AG08396 (cell line): ENCODE measurements around the gene IL1RL2.

ENCODE experiments used
- DNase-seq: peaks from one replicate; pipeline ENCODE4 v3.0.0; 2012; ENCODE audit warnings: low spot score, mixed read lengths

Gene IL1RL2

GRCh38 chr2:102266204-102266603, 79.4 kb downstream of the IL1RL2 start:
- DNase-seq = no peak

DNA sequence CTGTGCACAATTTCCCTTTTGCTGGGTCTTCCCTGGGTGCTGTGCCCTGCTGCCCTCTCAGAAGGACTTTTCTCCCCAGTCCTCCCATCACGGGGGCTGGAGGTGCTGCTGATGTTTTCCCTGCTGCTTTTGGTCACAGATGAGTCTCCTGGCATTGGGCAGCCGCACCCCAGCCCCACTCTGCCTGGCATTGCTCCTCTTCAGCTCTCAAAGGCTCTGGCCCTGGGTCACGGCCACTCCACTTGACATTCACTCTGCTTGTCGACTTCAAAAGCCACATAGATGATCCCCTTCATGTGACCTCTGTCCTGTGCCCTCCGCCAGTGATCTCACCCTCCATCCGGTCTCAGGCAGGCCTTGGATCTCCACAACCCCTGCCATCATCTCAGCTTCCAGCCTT, 81.0 kb downstream of the IL1RL2 start:
- DNase-seq = no peak

GRCh38 chr2:102268510-102269199, 81.8 kb downstream of the IL1RL2 start:
- peak; percentile 52 for DNase-seq

- no peak for DNase-seq
These were observed 82.3 kb downstream of the IL1RL2 start for GRCh38 chr2:102269200-102269524.

- DNase-seq = no peak
These were observed 85.0 kb downstream of the IL1RL2 start for GRCh38 chr2:102271844-102272243.

GRCh38 chr2:102273619-102274211, 86.9 kb downstream of the IL1RL2 start:
- DNase-seq = no peak

- DNase-seq = no peak
These were observed 89.9 kb downstream of the IL1RL2 start for GRCh38 chr2:102276549-102277201.

DNA sequence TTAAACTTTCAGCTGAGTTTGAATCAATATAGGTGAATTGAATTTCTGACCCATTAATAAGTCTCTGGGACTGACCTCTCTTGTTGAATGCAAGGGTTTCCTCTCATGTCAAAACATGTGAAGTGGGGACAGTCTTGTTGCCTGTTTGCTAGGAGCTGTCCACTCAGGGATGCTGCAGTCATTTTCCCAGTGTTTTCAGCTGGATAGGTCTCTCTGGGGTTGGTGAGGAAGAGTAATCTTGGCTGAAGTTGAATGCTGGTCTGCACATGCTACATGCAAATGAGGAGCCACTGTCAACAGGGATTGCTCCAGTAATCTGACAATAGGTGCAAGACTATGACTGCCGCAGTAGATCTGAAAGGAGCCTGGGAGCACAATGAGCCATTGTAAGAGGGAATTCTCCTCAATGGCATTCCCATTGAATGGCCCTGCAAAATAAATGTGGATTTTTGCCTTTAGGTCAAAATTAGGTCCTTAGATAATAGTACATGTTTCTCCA, 90.4 kb downstream of the IL1RL2 start:
- DNase-seq = no peak

GRCh38 chr2:102278720-102279390, 92.0 kb downstream of the IL1RL2 start:
- no peak for DNase-seq

DNA sequence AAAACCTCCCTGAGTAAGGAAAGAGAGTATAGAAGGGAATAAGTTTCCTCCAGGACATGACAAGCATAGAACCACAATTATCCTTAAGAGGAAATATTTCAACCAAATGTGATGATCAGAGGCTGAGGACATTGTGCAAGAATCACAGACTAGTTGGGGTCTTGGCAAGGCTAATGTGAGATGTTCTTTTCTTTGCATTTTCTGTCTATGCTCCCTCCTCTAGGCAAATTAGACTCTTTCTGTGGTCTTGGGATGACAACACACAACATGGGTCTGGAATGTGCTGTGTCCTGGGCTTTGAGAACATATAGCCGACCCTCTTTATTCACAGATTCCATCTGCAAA, 92.5 kb downstream of the IL1RL2 start:
- no peak for DNase-seq

DNA sequence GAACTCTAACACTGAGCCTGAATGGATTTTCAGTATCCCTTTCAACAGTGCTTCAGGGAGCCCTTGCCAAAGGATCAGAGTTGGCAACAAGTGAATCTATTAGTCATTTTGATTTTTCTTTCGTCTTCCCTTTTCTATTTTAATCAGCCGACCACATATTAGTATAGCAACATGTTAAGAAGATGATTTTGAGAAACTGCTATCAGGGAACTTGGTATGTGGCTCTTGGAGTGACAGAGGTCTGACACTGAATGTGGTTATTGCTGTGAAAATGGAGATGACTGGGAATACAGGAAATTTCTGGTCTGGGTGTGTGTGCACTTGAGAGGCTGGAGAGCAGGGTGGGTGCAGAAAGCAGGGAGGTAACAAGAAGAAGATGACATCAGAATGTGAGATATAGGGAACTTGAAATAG, 95.9 kb downstream of the IL1RL2 start:
- no peak for DNase-seq

DNA sequence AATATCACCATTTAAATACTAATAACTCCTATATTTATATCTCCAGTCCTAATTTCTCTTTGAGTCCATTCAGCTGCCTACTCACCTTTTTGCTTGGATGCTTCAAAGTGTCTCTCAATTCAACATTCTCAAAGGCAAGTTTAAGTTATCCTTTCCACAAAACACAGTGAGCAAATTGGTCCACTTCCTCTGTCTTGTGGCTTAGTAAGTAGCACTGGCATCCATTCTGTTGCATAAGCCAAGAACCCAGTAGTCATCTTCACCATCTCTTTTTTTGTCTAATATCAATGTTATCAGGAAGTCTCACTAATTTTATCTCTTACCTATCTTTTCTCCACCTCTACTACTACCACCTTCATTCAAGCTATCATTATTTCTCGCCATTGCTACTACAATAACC, 97.2 kb downstream of the IL1RL2 start:
- DNase-seq = no peak

- no peak for DNase-seq
These were observed 97.8 kb downstream of the IL1RL2 start for GRCh38 chr2:102284611-102285010.

GRCh38 chr2:102285368-102285767, 98.5 kb downstream of the IL1RL2 start:
- no peak for DNase-seq

DNA sequence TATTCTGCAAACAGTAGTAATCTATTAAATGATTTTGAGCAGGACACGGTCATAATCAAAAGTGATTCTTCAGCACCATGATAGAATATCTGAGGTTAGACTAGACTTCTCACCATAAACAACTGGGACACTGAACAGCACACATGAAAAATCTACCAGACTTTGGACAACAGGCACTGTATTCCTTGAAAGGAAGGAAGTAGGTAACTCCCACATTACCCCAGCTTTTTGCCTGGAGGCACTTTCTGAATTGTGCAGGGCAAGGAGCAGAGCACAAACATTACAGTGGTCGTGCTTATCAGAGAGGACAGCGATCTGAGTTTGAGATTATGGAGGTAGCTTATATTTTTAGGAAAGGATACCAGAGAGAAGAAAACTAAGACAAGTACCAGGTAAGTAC, 99.2 kb downstream of the IL1RL2 start:
- DNase-seq = no peak

DNA sequence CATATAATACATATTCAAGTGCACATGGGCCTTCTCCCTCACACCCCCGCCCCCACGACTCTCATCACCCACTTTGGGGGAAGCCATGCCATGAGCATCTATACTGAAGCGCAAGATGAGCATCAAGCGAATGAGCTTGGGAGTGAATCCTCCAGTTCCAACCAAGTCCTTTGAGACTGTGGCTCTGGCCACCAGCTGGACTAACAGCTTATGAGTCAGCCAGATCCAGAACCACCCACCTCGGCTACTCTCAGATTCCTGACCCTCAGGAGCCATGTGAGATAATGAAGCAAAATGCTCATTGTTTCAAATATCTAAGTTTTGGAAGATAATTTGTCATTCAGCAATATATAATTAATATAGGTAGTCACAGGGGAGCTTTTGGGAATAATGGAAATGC, 102.3 kb downstream of the IL1RL2 start:
- no peak for DNase-seq
